AG20443 (cell line): ENCODE measurements around the gene CHID1.

Experiments used
- DNase-seq: peaks from one replicate; pipeline ENCODE4 v3.0.0; 2012; ENCODE audit warnings: low spot score, mixed read lengths

The CHID1 gene

GRCh38 chr11:888310-889212, 22.0 kb downstream of the CHID1 start:
- no peak for DNase-seq

DNA sequence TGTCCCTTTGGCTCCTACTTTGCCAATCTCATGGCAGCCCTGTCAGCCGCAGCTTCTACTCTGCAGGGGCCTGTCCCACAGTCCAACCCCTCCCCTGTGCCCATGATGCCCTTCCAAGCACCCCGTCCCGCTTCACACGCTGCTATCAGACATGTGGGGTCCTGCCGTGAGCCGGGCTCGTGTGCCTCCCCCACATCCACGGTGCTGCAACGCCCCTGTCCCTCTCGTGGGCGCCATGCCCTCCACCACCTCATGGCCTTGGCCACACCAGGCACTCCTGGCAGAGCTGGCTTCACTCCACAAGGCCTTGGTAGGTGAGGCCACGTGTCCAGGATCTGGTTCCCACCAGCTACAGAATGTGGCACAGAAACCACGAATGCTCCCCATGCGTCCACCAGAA, 23.0 kb downstream of the CHID1 start:
- no peak for DNase-seq

DNA sequence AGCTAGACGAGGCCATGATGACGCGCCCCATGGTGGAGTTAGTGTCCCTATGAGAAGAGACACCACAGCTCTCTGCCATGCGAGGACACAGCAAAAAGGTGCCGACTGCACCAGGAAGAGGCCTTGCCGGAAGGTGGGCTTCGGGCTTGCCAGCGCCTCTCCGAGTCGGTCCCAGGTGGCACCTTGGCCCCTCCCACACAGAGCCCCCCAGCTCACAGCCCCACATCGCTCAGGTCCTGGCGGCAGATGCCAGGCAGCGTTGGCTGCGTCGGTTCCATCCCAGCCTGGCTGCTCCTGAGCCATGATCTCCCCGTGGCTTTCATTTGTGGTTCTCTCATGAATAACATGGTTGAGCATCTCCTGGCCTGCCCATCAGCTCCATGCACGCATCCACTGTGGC, 24.0 kb downstream of the CHID1 start:
- DNase-seq, result no peak

- no peak for DNase-seq
These were observed 26.0 kb downstream of the CHID1 start for GRCh38 chr11:884578-885070.

GRCh38 chr11:883527-883926, 27.1 kb downstream of the CHID1 start:
- DNase-seq, result no peak

- DNase-seq, result no peak
These were observed 28.0 kb downstream of the CHID1 start for GRCh38 chr11:882596-882995.

DNA sequence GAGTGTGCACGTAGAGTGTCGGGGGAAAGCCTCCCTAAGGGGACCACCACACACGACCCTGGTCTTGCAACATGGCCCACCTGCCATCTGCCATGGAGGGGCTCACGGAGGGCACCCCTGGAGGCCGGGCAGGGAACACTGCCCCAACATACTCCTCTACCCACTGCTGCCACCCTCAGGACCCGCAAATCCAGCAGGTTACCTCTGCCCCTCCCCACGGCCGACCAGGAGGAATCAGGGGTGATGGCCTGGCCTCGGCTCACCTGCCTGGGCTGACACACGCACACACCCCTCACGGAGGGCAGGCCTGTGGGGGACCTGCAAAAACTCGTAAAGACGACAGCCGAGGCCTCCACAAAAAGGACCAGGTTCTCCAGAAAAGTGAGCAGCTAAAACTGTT, 30.2 kb downstream of the CHID1 start:
- DNase-seq, result no peak

DNA sequence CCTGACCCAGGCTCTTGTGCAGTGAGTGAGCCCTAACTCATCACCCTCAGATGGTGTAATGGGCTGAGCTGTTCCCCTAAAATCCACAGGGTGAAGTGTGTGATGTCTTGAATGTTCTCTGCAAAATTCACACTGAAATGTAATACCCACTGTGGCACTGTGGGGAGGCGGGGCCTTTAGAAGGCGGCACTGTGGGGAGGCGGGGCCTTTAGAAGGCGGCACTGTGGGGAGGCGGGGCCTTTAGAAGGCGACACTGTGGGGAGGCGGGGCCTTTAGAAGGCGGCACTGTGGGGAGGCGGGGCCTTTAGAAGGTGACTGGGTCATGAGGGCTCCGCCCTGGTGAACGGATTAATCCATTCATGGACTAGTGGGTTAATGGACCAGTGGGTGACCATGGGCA, 33.0 kb downstream of the CHID1 start:
- no peak for DNase-seq

GRCh38 chr11:876545-876944, 34.1 kb downstream of the CHID1 start:
- DNase-seq, result peak; percentile 37

- DNase-seq, result no peak
These were observed 34.8 kb downstream of the CHID1 start for GRCh38 chr11:875769-876301.

DNA sequence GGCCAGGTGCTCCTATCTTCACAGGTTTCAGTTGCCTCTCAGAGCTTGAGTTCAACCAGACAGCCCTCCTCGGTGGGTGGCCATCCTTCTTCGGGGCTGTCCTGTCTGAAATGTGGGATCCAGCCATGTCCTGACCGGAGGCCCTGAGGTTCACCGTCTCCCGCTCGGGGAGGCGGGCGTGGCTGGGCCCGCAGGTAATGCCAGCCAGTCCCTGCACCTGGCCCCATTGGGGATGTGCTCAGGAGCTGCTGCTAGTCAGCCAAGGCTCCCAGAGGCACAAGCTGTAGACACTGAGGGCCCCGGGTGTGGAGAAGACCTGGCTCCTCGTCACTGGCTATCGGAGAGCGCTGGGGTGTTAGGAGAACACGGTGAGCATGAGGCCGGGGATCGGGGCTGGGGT, 35.4 kb downstream of the CHID1 start:
- DNase-seq, result no peak

DNA sequence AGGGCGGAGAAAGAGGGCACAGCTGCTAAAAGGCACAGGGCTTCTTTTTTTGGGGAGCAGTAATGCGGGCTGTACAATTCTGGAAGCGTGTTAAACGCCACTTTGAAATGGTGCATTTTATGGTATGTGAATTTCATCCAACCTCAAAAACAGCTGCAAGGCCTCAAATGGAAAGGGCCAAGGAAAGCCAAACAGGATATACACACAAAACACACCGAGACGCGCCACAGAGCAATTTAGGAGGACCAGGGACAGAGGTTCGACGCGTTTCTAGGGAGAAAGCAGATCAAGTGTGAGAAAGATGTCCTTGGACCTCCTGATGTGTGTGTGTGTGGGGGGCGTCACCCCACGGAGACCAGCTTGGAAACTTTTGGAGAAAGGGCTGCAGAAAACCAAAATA, 36.9 kb downstream of the CHID1 start:
- DNase-seq, result no peak

GRCh38 chr11:872799-873198, 37.8 kb downstream of the CHID1 start:
- no peak for DNase-seq

- DNase-seq, result no peak
These were observed 39.1 kb downstream of the CHID1 start for GRCh38 chr11:871472-871871.

DNA sequence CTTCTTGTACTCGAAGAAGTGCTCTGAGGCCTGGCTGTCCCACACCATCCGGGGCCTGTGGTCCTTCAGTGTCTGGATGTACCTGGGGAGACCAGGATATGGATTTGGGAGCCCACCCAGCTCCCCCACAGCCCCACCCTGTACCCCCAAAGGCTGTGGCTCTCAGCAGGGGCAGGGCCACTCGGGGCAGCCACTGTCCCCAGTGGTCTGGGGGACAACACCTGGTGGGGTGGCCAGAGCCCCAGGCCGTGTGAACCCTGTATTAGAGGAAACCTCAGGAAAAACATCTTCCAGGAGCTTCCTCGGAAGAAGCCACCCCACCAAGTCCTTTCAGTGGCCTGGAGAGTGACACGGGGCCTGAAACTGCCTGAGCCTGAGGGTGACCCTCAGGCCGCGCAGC, 40.2 kb downstream of the CHID1 start:
- no peak for DNase-seq

DNA sequence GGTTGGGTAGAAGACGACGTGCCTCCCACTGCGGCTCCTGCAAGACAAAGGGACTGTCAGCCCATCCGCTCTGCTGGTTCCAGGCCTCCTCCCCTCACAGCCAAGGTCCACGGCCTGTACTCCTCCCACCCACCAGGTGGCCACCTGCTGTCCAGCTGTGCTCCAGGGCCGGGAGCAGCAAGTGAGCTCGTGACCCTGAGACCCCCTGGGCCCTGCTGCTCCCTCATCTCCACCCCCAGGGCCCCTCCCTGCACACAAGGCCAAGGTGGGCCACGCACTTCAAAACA, 40.5 kb downstream of the CHID1 start:
- no peak for DNase-seq

- DNase-seq, result no peak
These were observed 41.0 kb downstream of the CHID1 start for GRCh38 chr11:869399-870126.

DNA sequence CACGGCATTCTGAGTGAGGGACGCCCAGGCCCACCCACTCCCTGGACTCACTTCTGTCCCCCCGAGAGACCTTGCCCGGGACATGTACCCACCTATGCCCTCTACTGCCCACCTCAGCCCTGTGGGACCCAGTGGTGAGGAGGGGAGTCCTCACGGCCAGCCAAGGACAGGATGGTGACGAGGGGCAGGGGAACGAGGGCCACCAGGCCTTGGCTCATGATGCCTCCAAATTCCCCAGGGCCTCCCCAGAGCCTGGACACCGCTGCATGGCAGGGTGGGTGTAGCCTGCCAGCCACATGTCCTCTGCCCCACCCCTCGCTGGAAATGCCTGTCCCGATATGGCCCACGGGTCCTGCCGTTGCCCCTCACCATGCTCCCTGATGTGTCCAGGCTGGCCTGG, 41.8 kb downstream of the CHID1 start:
- no peak for DNase-seq

GRCh38 chr11:868394-868793, 42.2 kb downstream of the CHID1 start:
- no peak for DNase-seq

DNA sequence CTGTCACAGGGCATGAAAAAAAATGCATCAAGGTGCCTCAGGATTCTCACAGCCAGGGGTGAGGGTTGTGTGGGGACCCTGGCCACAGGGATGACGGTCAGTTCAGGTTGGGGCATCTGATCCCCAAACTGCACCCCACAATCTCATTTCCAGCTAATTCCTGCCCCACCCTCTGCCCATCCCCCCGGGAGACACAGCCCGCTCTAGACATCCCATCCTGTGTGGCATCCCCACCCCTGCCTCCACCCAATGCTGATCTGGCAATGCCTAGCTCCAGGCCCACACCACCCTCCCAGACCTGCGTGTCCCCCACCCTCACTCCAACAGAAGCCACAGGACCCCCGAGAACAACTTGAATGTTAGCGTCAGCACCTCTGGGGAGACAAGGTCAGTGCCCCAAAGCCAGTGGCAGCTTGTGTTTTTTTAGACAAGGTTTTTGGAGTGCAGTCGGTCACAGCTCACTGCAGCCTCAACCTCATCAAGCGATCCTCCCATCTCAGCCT, 42.7 kb downstream of the CHID1 start:
- no peak for DNase-seq

- no peak for DNase-seq
These were observed 44.1 kb downstream of the CHID1 start for GRCh38 chr11:866481-866880.

DNA sequence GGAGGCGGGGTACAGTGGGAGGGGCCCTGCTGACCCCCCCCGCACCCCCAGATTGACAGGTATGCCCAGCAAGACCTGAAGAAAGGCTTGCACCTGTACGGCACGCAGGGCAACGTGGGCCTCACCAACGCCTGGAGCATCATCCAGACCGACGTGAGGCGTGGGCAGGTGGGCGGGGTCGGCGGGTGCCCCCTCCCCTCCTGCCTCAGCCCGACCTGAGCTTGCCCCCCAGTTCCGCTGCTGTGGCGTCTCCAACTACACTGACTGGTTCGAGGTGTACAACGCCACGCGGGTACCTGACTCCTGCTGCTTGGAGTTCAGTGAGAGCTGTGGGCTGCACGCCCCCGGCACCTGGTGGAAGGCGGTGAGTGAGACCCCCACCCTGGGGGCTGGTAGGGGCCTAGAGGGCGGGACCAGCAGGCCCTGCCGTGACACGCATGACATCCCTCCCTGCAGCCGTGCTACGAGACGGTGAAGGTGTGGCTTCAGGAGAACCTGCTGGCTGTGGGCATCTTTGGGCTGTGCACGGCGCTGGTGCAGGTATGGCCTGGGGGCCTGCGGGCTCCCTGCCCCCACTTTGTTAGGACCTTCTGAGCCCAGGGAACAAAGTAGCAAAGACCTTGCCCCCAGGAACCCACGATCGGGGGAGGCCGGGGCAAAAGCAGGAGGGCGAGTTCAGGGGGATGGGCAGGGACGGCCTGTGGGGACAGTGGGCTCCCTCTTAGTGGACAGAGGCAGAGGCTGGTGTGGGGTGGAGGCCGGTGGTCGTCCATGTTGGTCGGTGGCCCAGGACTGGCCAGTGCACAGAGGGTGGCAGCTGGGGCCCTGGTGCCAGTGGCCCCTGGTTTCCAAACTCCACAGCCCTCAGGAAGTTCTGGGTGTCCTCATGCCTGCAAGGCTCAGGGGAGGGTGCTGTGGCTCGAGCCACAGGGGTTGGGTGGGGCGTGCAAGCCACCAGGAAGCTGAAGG, 44.9 kb downstream of the CHID1 start:
- DNase-seq, result no peak
